Measurements from ENCODE around the gene MDM4.

Gene MDM4

DNA sequence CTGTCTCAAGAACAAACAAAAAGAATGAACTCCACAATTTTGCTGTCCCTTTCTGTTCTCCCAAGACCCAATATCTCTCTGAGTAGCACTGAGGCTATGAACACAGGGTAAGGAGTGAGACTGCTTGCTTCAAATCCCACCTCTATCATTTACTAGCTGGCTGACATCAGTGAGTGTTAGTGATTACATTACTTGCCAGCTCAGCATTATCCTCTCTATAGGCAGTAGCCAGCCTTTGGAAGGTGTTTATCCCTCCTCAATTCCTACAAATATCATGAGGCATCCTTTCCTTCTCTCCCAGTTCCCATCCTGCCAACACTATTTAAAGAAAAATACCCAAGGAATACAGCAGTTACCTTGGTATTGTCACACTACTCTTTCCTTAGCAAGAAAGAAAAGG, 24.6 kb upstream of the MDM4 start:
- DNase-seq (ENCODE audit: low read depth, low spot score) = no peak

DNA sequence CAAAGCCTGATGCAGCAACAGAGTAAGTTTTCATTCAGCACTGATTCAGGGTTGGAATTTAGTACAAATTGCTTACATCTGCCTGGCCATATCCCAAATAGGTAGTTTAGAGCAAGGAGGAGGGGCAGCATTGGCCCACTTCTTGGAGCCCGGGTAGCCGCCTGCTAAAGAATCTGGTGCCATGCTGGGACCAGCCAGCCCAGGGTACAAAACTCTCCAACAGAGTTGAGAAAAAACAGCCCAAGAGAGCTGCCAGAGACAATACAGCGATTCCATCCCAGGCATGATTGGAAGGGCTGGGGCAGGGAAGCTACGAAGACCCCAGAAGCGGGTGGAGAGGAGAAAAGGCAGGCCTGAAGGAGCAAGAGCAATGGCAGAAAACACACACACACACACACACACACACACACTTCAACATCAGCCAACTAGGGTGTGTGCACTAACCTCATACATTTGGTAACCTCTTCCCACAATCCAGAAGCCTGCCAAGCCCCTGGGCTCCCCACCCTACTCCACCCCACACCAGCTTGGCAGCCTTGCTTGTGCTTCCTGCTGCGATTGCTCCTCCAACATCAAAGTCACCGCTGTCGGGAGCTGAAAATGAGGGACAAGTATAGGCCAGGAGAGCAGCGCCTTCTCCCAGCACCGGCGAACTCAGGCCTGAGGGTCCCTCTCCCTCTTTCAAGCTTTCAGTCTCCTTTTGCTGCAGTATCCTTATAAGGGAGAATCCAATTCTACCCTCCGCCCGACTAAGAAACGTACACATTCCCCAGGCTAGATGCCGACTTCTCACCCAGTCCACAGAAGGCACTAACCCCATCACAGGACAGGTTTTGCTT, 22.8 kb upstream of the MDM4 start:
- DNase-seq (ENCODE audit: low read depth, low spot score) = peak; percentile 82

DNA sequence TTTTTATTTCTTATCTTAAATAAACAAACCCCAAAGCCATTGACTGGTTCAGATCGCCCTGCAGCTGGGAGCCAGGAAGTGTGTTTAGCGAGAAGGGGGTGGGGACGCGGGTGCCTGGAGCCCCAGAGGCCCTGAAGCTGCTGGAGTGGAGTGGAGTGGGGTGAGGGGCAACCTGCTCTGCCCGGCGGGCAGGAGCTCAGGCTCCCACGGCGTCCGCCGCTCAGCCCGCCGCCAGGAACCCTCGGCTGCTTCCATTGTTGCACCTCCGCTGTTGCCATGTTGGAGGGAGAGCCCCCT, 22.3 kb upstream of the MDM4 start:
- DNase-seq (ENCODE audit: low read depth, low spot score) = peak; percentile 74

GRCh38 chr1:204494281-204495077, 21.7 kb upstream of the MDM4 start, which contains the start of gene PIK3C2B:
Gene PIK3C2B, minus strand, starts transcription at chr1:204494805. Its CDS starts 25,003 bp downstream, at chr1:204469802.
- DNase-seq (ENCODE audit: low read depth, low spot score) = peak; percentile 93

GRCh38 chr1:204495078-204495753, 21.0 kb upstream of the MDM4 start:
- no peak for DNase-seq (ENCODE audit: low read depth, low spot score)

DNA sequence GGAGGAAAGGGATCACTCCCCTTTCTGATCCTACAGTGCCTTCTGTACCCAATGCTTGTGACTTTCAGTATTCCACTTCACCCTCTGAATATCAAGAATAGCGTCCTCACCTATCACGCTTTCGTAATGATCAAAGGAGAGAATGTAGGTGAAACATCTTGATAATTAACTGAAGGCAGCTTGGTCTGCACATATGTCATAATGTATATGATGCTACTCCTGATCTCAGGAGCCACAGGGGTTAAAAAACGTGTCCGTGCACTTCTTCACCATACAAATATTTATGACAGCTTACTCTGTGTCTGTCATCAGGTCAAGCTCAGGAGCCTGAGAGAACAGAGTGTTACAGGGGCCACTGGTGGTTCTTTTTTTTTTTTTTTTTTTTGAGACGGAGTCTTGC, 20.4 kb upstream of the MDM4 start:
- DNase-seq (ENCODE audit: low read depth, low spot score) = no peak

DNA sequence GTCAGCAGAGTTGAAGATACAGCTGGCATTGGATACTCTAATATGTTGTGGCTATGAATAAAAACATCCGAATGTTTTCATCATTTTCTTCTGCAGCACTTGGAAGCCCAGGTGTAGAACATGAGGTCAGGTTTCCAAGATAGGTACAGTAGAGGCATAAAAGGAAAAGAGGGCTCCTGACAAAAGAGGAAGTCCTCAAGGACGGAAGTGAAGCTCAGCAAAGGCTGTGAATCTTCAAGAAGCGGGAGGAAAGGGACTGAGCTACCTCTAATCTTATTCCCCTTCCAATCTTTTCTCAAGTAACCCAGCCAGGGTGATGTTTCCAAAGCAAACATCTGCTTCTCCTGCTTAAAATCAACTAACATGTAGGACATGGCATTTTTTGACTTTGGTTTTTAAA, 17.2 kb upstream of the MDM4 start:
- no peak for DNase-seq (ENCODE audit: low read depth, low spot score)

- no peak for DNase-seq (ENCODE audit: low read depth, low spot score)
Observed at GRCh38 chr1:204499511-204500468, 16.4 kb upstream of the MDM4 start.

GRCh38 chr1:204502241-204502640, 14.0 kb upstream of the MDM4 start:
- DNase-seq (ENCODE audit: low read depth, low spot score) = no peak

DNA sequence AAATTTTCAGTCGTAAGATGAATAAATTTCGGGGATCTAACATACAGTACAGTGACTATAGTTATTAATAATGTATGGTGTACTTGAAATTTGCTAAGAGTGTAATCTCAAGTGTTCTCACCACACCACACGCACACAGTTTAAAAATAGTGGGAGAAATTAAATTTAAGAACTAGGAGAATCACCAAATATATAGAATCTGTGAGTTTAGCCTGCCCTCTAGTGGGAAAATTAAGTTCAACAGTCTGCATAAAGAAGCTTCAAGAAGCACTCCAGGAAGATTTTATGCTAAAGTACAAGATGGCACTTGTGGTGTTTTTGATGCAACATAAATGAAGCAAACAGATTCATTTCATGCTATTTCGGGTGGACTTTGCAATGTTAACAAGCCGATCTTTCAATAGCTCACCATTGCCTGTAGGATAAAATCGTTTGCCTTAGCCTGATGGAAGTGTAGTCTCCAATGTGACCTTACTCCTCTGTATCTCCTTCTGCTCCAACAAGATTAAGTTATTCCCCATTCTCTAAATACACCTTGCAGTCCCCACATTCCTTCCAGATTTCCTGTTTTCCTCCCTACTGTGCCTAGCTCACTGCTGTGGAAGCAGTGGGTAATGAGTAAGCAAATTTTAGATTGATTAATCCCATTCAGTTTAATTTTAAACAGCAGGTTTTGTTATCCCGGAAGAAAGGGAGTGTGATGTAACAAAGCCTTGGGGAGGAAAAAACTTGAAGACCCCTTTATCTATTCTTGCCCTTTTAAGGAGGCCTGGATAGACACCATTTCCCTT, 12.9 kb upstream of the MDM4 start:
- DNase-seq (ENCODE audit: low read depth, low spot score) = peak; percentile 79

DNA sequence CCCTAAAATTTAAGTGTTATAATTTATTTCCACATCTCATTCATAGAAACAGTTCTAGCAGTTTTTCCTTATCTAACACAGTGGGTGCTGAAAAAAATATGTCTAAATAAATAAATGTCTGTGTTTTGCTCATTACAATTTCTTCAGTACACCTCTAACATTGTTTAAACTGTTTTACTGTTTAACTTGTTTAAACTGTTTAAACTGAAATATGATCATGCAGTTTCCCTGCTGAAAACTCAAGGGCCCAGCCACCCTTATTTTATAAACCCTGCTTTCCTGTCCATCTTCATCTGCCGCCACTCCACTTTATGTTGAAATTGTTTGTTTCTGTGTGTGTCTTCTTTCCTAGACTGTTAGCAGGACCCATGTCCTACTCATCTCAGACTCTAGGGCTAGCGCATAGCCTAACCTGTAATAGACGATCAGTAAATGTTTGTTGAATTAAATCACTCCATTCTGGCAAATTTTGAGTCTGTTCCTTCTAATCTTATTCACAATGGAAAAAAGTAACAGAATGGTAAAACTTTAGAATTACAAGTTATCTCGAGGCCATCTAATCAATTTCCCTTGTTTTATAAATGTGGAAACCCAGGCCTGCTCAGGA, 12.2 kb upstream of the MDM4 start:
- DNase-seq (ENCODE audit: low read depth, low spot score) = no peak

DNA sequence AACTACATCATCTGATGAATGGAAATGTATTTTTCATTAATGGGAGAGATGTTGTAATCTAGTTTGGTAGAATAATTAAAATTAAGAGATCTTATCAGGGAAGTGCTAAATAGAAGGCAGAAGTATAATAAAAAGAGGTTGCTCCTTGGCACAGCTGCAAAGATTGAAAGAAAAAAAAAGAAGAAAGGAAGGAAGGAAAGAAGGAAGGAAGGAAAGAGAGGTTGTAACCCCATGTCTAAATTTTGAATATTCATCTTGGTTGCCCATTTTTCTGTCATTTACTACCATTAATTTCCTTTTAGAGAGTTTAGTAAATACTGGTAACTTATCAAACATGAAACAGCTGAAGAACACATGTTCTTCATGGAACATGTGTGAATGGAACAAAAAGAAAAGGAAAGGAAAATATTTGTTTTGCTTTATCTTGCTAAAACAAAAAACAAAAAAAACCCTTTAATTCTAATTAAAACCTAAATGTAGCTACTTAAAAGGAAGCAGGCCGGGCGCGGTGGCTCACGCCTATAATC, 10.5 kb upstream of the MDM4 start:
- DNase-seq (ENCODE audit: low read depth, low spot score) = no peak

- DNase-seq (ENCODE audit: low read depth, low spot score) = peak; percentile 91
Observed at GRCh38 chr1:204506201-204506968, 9.8 kb upstream of the MDM4 start.

GRCh38 chr1:204506969-204507316, 9.3 kb upstream of the MDM4 start:
- peak; percentile 94 for DNase-seq (ENCODE audit: low read depth, low spot score)

DNA sequence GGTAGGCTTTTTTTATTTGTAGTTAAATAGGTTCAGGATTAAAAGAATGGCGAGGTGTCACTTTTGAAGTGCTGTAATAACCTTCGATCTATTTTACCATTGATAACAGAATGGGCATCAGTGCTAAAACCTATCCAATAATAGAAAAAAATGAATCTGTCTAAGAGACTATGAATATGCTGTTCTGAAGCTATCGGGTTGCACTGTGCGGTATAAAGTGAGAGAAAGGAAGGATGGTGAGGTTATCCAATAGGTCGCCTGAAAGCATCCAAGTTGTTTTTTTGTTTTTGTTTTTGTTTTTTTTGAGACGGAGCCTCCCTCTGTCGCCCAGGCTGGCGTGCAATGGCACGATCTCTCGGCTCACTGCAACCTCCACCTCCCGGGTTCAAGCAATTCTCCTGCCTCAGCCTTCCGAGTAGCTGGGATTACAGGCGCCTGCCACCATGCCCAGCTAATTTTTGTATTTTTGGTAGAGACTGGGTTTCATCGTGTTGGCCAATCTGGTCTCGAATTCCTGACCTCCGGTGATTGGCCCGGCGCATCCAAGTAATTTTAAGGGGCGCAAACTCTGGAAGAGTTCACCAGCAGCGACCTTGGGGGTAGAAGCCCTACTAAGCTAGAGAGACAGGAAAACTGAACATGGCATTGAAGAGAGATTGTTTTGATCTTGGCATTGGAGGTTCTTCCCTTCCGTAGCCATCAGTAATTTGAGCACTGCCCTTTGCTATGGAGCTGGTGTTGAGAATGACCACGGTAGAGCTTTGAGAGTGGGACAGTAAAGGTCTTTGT, 8.7 kb upstream of the MDM4 start:
- DNase-seq (ENCODE audit: low read depth, low spot score) = peak; percentile 73

- DNase-seq (ENCODE audit: low read depth, low spot score) = no peak
Observed at GRCh38 chr1:204509186-204509635, 7.0 kb upstream of the MDM4 start.

DNA sequence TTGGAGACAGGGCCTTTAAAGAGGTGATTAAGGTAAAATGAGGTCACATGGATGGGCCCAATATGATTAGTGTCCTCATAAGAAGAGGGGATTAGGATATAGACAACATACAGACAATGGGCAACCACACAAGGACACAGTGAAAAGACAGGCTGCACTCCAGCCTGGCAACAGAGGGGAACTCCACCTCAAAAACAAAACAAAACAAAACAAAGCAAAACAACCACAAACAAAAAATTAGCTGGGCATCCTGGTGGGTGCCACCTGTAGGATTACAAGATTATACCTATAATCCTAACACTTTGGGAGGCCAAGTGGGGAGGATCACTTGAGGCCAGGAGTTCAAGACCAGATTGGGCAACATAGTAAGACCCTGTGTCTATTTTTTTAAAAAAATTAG, 4.8 kb upstream of the MDM4 start:
- no peak for DNase-seq (ENCODE audit: low read depth, low spot score)

DNA sequence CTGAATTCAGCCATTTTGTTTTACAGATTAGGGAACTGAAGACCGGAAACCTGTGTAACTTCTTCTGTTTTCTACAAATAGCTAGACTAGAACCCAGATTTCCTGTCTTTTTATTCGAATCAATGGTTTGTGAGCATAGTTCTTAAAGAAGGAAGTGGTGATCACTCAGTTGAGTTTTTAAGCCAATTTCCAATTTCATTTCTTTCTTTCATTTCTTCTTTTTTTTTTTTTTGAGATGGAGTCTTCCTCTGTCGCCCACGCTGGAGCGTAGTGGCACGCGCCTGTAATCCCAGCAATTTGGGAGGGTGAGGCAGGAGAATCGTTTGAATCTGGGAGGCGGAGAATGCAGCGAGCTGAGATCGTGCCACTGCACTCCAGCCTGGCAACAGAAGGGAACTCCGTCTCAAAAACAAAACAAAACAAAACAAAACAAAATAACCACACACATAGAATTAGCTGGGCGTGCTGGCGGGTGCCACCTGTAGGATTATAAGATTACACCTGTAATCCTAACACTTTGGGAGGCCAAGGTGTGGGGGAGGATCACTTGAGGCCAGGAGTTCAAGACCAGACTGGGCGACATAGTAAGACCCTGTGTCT, 3.0 kb upstream of the MDM4 start:
- DNase-seq (ENCODE audit: low read depth, low spot score) = no peak
